NCI-H82 treated with DMSO at 0.1 percent for 48 hours (cell line): ENCODE results near the gene PRKCH.

ENCODE experiments used
- DNase-seq: peaks from one replicate; lab custom pipeline; 2025; ENCODE audit not compliant: unreplicated experiment; lab: John Stamatoyannopoulos, UW

The PRKCH gene

GRCh38 chr14:61420326-61420725, 98.9 kb downstream of the PRKCH start:
- no peak for DNase-seq

GRCh38 chr14:61421212-61421923, 100.0 kb downstream of the PRKCH start:
- no peak for DNase-seq

- DNase-seq: no peak
Measured at GRCh38 chr14:61426048-61426447, 104.7 kb downstream of the PRKCH start.

GRCh38 chr14:61428261-61428660, 106.9 kb downstream of the PRKCH start:
- DNase-seq: no peak

GRCh38 chr14:61429316-61429715, 107.9 kb downstream of the PRKCH start:
- no peak for DNase-seq

- DNase-seq: no peak
Measured at GRCh38 chr14:61430066-61430757, 108.8 kb downstream of the PRKCH start.

- DNase-seq: no peak
Measured at GRCh38 chr14:61433169-61433568, 111.8 kb downstream of the PRKCH start.

GRCh38 chr14:61433828-61434227, 112.4 kb downstream of the PRKCH start:
- no peak for DNase-seq

- no peak for DNase-seq
Measured at GRCh38 chr14:61434311-61434710, 112.9 kb downstream of the PRKCH start.

- DNase-seq: no peak
Measured at GRCh38 chr14:61435563-61436337, 114.4 kb downstream of the PRKCH start.

GRCh38 chr14:61437381-61437780, 116.0 kb downstream of the PRKCH start:
- no peak for DNase-seq

- no peak for DNase-seq
Measured at GRCh38 chr14:61438036-61438435, 116.7 kb downstream of the PRKCH start.

- no peak for DNase-seq
Measured at GRCh38 chr14:61438497-61438859, 117.1 kb downstream of the PRKCH start.

GRCh38 chr14:61438860-61439765, 117.7 kb downstream of the PRKCH start:
- DNase-seq: no peak

GRCh38 chr14:61439779-61440418, 118.5 kb downstream of the PRKCH start:
- DNase-seq: no peak

GRCh38 chr14:61443481-61443880, 122.1 kb downstream of the PRKCH start:
- DNase-seq: no peak

- DNase-seq: no peak
Measured at GRCh38 chr14:61444215-61444768, 122.9 kb downstream of the PRKCH start.

GRCh38 chr14:61451491-61451890, 130.1 kb downstream of the PRKCH start:
- no peak for DNase-seq

GRCh38 chr14:61451891-61452400, 130.6 kb downstream of the PRKCH start:
- no peak for DNase-seq

- no peak for DNase-seq
Measured at GRCh38 chr14:61452452-61452851, 131.1 kb downstream of the PRKCH start.
